Esophagus muscularis mucosa (tissue), 3 donors: ENCODE measurements around the gene COL6A3.

Experiments used
- CTCF ChIP-seq, 3 experiments: fragments of 200-600 bp in 2 of 3; fragments of 450-650 bp in 1 of 3; sonication (generic) in 2 of 3; IDR thresholded peaks; one replicate each; pipeline ENCODE4 v1.5.1; 2017 to 2019; ENCODE audit warnings: antibody characterized with exemption in 3 of 3, mild to moderate bottlenecking in 2 of 3, moderate library complexity in 1 of 3
- POLR2AphosphoS5 ChIP-seq, 2 donors: sonication (generic); formaldehyde crosslinking; IDR thresholded peaks; one replicate each; pipeline ENCODE4 v1.6.1; 2017; ENCODE audit warnings: antibody characterized with exemption in 2 of 2

- TF ChIP-seq CTCF (IDR thresholded peaks at IDR 0.05): no peak
- no peak for TF ChIP-seq POLR2AphosphoS5 (IDR thresholded peaks at IDR 0.05)
Observed at GRCh38 chr2:237296756-237297155, 117.2 kb downstream of the COL6A3 start.
